Activated CD4-positive, alpha-beta memory T cell treated with anti-CD3 and anti-CD28 coated beads, Interleukin-2, amount 10 ng/mL, durations not matched to agents 7 days and 5 days (primary cell): ENCODE results near the gene C15orf61. TPM values are rescaled to one million over a fixed set of nuclear protein-coding genes. Genes with fewer than 3 reads are reported as not detected.

Experiments used
- CTCF ChIA-PET: fragments of 350-600 bp; sonication (Branson Sonifier 250); formaldehyde crosslinking; loops from one replicate; lab custom pipeline; 2021; ENCODE audit warnings: antibody characterized with exemption, inconsistent platforms; lab: Charles Lee
- POLR2A ChIA-PET: fragments of 350-600 bp; sonication (Branson Sonifier 250); formaldehyde crosslinking; loops from one replicate; lab custom pipeline; 2021; ENCODE audit warnings: antibody characterized with exemption; lab: Charles Lee
- DNase-seq: peaks from one replicate; pipeline ENCODE4 v3.0.0-alpha.2; 2020
- H3K27ac Mint-ChIP-seq: one replicate; pipeline ENCODE4 v1.8.0; 2021; ENCODE audit warnings: mild to moderate bottlenecking, mixed read lengths
- H3K27me3 Mint-ChIP-seq: one replicate; pipeline ENCODE4 v1.8.0; 2021; ENCODE audit warnings: mixed read lengths
- H3K36me3 Mint-ChIP-seq: one replicate; pipeline ENCODE4 v1.8.0; 2021; ENCODE audit warnings: low read depth, mixed read lengths
- H3K4me1 Mint-ChIP-seq: one replicate; pipeline ENCODE4 v1.8.0; 2021; ENCODE audit warnings: mixed read lengths
- H3K4me3 Mint-ChIP-seq: one replicate; pipeline ENCODE4 v1.8.0; 2021; ENCODE audit warnings: mild to moderate bottlenecking, mixed read lengths
- H3K9me3 Mint-ChIP-seq: one replicate; pipeline ENCODE4 v1.8.0; 2021; ENCODE audit warnings: mixed read lengths
- total RNA-seq, 2 experiments: library from RNA; stranded (reverse); gene quantifications; one replicate each; pipeline ENCODE4 v1.2.3, GENCODE V29; 2021

The C15orf61 gene
- total RNA-seq, 2 experiments from 2014 or later: 5.2 to 5.3 TPM

- Mint-ChIP-seq H3K36me3 (peaks cover 24% of the 10 kb centered on the region), H3K27me3 (no peaks in the 10 kb centered on the region), H3K27ac (no peak overlapping the region), H3K4me1 (peaks cover 22% of the 10 kb centered on the region), H3K4me3 (no peak overlapping the region), H3K9me3 (no peaks in the 10 kb centered on the region)
- ChIA-PET POLR2A (no interaction called here), CTCF (no interaction called here)
- no peak for DNase-seq
These were observed 26.1 kb downstream of the C15orf61 start for GRCh38 chr15:67547064-67547463.

GRCh38 chr15:67547836-67548235 is 26.9 kb downstream of the C15orf61 start:
- CTCF ChIA-PET: no interaction called here
- H3K4me3 Mint-ChIP-seq: no peak overlapping the region
- H3K36me3 Mint-ChIP-seq: peaks cover 23% of the 10 kb centered on the region
- peaks cover 22% of the 10 kb centered on the region for H3K4me1 Mint-ChIP-seq
- DNase-seq: no peak
- no peaks in the 10 kb centered on the region for H3K9me3 Mint-ChIP-seq
- H3K27me3 Mint-ChIP-seq: no peaks in the 10 kb centered on the region
- POLR2A ChIA-PET: no interaction called here
- H3K27ac Mint-ChIP-seq: no peak overlapping the region

- no peak for DNase-seq
- no peak overlapping the region for H3K4me3 Mint-ChIP-seq
- H3K9me3 Mint-ChIP-seq: no peaks in the 10 kb centered on the region
- H3K27me3 Mint-ChIP-seq: no peaks in the 10 kb centered on the region
- POLR2A ChIA-PET: no interaction called here
- CTCF ChIA-PET: interaction anchor here (1.3 kb wide), 1 partner anchor 47 kb away, joined by 4 read pairs; no protein-coding TSS in a partner anchor
- H3K4me1 Mint-ChIP-seq: peaks cover 18% of the 10 kb centered on the region
- H3K36me3 Mint-ChIP-seq: peaks cover 23% of the 10 kb centered on the region
- no peak overlapping the region for H3K27ac Mint-ChIP-seq
These were observed 27.4 kb downstream of the C15orf61 start for GRCh38 chr15:67548236-67548852.

- no peak overlapping the region for H3K27ac Mint-ChIP-seq
- ChIA-PET POLR2A (no interaction called here), CTCF (interaction anchor here (1.3 kb wide), 1 partner anchor 48 kb away, joined by 4 read pairs; no protein-coding TSS in a partner anchor)
- no peak for DNase-seq
- no peaks in the 10 kb centered on the region for H3K9me3 Mint-ChIP-seq
- H3K36me3 Mint-ChIP-seq: peaks cover 23% of the 10 kb centered on the region
- no peak overlapping the region for H3K4me3 Mint-ChIP-seq
- H3K27me3 Mint-ChIP-seq: no peaks in the 10 kb centered on the region
- peaks cover 11% of the 10 kb centered on the region for H3K4me1 Mint-ChIP-seq
These were observed 28.1 kb downstream of the C15orf61 start for GRCh38 chr15:67548862-67549651.

DNA sequence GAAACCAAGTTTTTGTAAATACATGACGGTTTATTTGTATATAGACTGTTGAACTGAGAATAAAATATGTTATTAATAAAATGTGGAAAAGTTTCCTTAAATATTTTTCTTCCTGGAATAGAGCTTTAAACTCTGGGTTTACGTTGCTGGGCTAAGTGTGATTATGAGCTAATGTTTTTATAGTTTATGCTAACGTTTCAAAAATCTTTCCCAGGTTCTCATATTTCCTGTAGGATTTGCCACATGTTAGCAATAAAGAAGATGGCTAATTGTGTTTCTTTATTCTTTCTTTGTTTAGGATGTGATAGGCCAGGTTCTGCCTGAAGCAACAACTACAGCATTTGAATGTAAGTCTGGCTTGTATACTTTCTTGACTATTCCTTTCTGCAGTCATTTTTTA is 28.8 kb downstream of the C15orf61 start:
- POLR2A ChIA-PET: no interaction called here
- CTCF ChIA-PET: no interaction called here
- Mint-ChIP-seq H3K9me3 (no peaks in the 10 kb centered on the region), H3K27me3 (no peaks in the 10 kb centered on the region), H3K4me1 (peaks cover 4% of the 10 kb centered on the region), H3K36me3 (peaks cover 19% of the 10 kb centered on the region), H3K27ac (no peak overlapping the region), H3K4me3 (no peak overlapping the region)
- no peak for DNase-seq

DNA sequence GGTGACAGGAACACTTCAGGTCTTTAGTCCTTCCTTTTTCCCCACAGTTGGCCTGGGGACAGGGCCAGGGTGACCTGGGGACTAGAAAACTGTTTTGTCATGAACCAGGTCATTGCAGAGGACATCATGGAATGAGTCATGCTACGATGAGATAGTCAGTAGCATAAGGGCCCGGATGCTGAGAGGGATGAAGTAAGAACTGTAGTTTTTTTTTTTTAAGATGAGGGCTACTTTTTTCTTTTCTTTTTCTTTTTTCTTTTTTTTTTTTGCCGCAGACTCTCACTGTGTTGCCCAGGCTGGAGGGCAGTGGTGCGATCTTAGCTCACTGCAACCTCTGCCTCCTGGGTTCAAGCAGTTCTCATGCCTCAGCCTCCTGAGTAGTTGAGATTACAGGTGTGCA is 29.6 kb downstream of the C15orf61 start:
- POLR2A ChIA-PET: no interaction called here
- H3K4me1 Mint-ChIP-seq: no peaks in the 10 kb centered on the region

DNA sequence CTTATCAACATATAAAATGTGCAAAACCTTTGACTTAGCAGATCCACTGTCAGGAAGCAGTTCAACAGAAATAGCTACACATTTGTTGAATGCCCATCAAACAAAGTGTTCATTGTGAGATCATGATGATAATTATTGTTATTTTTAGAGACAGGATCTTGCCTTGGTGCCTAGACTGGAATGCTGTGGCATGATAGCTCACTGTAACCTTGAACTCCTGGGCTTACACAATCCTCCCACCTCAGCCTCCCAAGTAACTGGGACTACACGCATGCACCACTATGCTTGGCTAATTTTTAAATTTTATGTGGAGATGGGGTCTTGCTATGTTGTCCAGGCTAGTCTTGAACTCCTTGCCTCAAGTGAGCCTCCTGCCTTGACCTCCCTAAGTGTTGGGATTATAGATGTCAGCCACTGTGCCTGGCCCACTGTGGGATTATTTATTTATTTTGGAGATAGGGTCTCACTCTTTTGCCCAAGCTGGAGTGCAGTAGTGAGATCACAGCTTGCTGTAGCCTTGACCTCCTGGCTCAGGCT is 30.3 kb downstream of the C15orf61 start:
- no peak overlapping the region for H3K27ac Mint-ChIP-seq
- no peak overlapping the region for H3K4me3 Mint-ChIP-seq
- CTCF ChIA-PET: no interaction called here
- H3K36me3 Mint-ChIP-seq: peaks cover 15% of the 10 kb centered on the region
- no peaks in the 10 kb centered on the region for H3K27me3 Mint-ChIP-seq
- POLR2A ChIA-PET: no interaction called here
- no peaks in the 10 kb centered on the region for H3K4me1 Mint-ChIP-seq
- DNase-seq: no peak
- H3K9me3 Mint-ChIP-seq: no peaks in the 10 kb centered on the region

More for the DNA sequence above, 29.6 kb downstream of the C15orf61 start:
- Mint-ChIP-seq H3K4me3 (no peak overlapping the region), H3K36me3 (peaks cover 17% of the 10 kb centered on the region), H3K27ac (no peak overlapping the region), H3K27me3 (no peaks in the 10 kb centered on the region), H3K9me3 (no peaks in the 10 kb centered on the region)
- CTCF ChIA-PET: no interaction called here
- no peak for DNase-seq

- DNase-seq: no peak
- H3K27me3 Mint-ChIP-seq: no peaks in the 10 kb centered on the region
- no peak overlapping the region for H3K27ac Mint-ChIP-seq
- POLR2A ChIA-PET: interaction anchor here (0.7 kb wide), 1 partner anchor 10 kb away, joined by 3 read pairs; no protein-coding TSS in a partner anchor
- CTCF ChIA-PET: no interaction called here
- H3K4me1 Mint-ChIP-seq: peaks cover 3% of the 10 kb centered on the region
- no peak overlapping the region for H3K4me3 Mint-ChIP-seq
- peaks cover 36% of the 10 kb centered on the region for H3K36me3 Mint-ChIP-seq
- H3K9me3 Mint-ChIP-seq: peaks cover 8% of the 10 kb centered on the region
These were observed 33.6 kb downstream of the C15orf61 start for GRCh38 chr15:67554580-67554979.

GRCh38 chr15:67556976-67557570 is 36.1 kb downstream of the C15orf61 start:
- DNase-seq: no peak
- Mint-ChIP-seq H3K27ac (no peak overlapping the region), H3K4me3 (no peak overlapping the region), H3K9me3 (peaks cover 8% of the 10 kb centered on the region), H3K27me3 (no peaks in the 10 kb centered on the region), H3K36me3 (peaks cover 38% of the 10 kb centered on the region), H3K4me1 (peaks cover 3% of the 10 kb centered on the region)
- CTCF ChIA-PET: interaction anchor here (0.7 kb wide), 2 partner anchors 28 to 273 kb away, joined by 3 read pairs; no protein-coding TSS in a partner anchor
- POLR2A ChIA-PET: no interaction called here

DNA sequence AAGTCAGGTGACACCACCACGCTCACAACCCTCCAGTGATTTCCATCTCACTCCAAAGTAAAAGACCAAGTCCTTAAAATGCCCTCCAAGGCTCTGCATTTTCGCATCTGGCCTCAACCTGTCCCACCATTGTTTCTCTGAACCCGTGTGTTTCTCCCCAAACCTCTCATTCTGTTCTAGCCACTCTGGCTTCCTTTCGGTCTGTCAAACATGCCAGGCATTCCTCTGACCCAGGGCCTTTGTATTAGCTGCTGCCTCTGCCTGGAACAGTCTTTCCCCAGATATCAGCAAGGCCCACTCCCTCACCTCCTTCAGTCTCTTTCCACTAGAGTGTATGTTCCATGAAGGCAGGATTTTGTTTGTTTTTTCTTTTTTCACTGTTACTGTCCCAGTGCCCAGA is 37.6 kb downstream of the C15orf61 start:
- H3K27me3 Mint-ChIP-seq: no peaks in the 10 kb centered on the region
- no peak overlapping the region for H3K27ac Mint-ChIP-seq
- H3K4me1 Mint-ChIP-seq: peaks cover 3% of the 10 kb centered on the region
- peaks cover 38% of the 10 kb centered on the region for H3K36me3 Mint-ChIP-seq
- POLR2A ChIA-PET: no interaction called here
- H3K4me3 Mint-ChIP-seq: no peak overlapping the region
- H3K9me3 Mint-ChIP-seq: peaks cover 8% of the 10 kb centered on the region
- CTCF ChIA-PET: no interaction called here
- no peak for DNase-seq

GRCh38 chr15:67559158-67559557 is 38.2 kb downstream of the C15orf61 start:
- Mint-ChIP-seq H3K4me3 (no peak overlapping the region), H3K36me3 (peaks cover 38% of the 10 kb centered on the region), H3K4me1 (peaks cover 4% of the 10 kb centered on the region), H3K27ac (no peak overlapping the region), H3K9me3 (peaks cover 8% of the 10 kb centered on the region), H3K27me3 (no peaks in the 10 kb centered on the region)
- ChIA-PET POLR2A (no interaction called here), CTCF (no interaction called here)
- no peak for DNase-seq

- Mint-ChIP-seq H3K4me3 (no peak overlapping the region), H3K36me3 (peaks cover 38% of the 10 kb centered on the region), H3K27me3 (no peaks in the 10 kb centered on the region), H3K4me1 (peaks cover 8% of the 10 kb centered on the region), H3K9me3 (peaks cover 8% of the 10 kb centered on the region), H3K27ac (no peak overlapping the region)
- POLR2A ChIA-PET: no interaction called here
- DNase-seq: no peak
- CTCF ChIA-PET: no interaction called here
These were observed 38.6 kb downstream of the C15orf61 start for GRCh38 chr15:67559576-67559975.

GRCh38 chr15:67560320-67560719 is 39.4 kb downstream of the C15orf61 start:
- ChIA-PET CTCF (interaction anchor here (0.7 kb wide), 1 partner anchor 281 kb away, joined by 3 read pairs; no protein-coding TSS in a partner anchor), POLR2A (interaction anchor here (1.0 kb wide), 1 partner anchor 17 kb away, joined by 3 read pairs; no protein-coding TSS in a partner anchor)
- peaks cover 36% of the 10 kb centered on the region for H3K36me3 Mint-ChIP-seq
- H3K27ac Mint-ChIP-seq: no peak overlapping the region
- no peak overlapping the region for H3K4me3 Mint-ChIP-seq
- H3K9me3 Mint-ChIP-seq: peaks cover 8% of the 10 kb centered on the region
- DNase-seq: no peak
- no peaks in the 10 kb centered on the region for H3K27me3 Mint-ChIP-seq
- peaks cover 14% of the 10 kb centered on the region for H3K4me1 Mint-ChIP-seq
